Colonic mucosa (tissue), 4 donors: ENCODE data around the gene STK32C. TPM values are rescaled to one million over a fixed set of nuclear protein-coding genes. Genes with fewer than 3 reads are reported as not detected.
"Not testable (repeated sequence)": the region's sequence is repeated elsewhere in the genome, so short reads cannot be mapped to it uniquely, and the experiment has no call there.

Source experiments
- DNase-seq: peaks from one replicate; pipeline ENCODE4 v3.0.0-alpha.2; 2020
- H3K27ac ChIP-seq: fragments of 200-600 bp; one replicate; pipeline ENCODE4 v1.8.0; 2021
- H3K27me3 ChIP-seq: fragments of 200-600 bp; one replicate; pipeline ENCODE4 v1.8.0; 2021
- H3K36me3 ChIP-seq: fragments of 200-600 bp; one replicate; pipeline ENCODE4 v1.8.0; 2021
- H3K4me1 ChIP-seq: fragments of 200-600 bp; one replicate; pipeline ENCODE4 v1.8.0; 2021; ENCODE audit warnings: mild to moderate bottlenecking
- H3K4me3 ChIP-seq: fragments of 200-600 bp; one replicate; pipeline ENCODE4 v1.8.0; 2021
- H3K9ac ChIP-seq, 2 donors: one replicate each; pipeline ENCODE4 v1.7.0; 2013; ENCODE audit warnings: control low read depth in 2 of 2, low read depth in 2 of 2, low read length in 2 of 2
- H3K9me3 ChIP-seq: fragments of 200-600 bp; one replicate; pipeline ENCODE4 v1.8.0; 2021
- intact Hi-C: fragments of 100-400 bp; cut with DNase I; formaldehyde crosslinking; loops from one replicate; pipeline ENCODE4 v1.14.1; 2022
- total RNA-seq, 2 donors: library from RNA; stranded (reverse); fragmentation: NEBNext Ultra II Directional in 1 of 2; extraction: Animal tissue kit (Norgen Biotek cat#: 25700) in 1 of 2; gene quantifications; one replicate each; pipeline ENCODE4 v1.2.1, GENCODE V29; 2021
- TF ChIP-seq, protein P1 (sequence below): fragments of 200-600 bp; IDR thresholded peaks from one replicate; pipeline ENCODE4 v1.8.0; 2022; ENCODE audit warnings: antibody characterized with exemption, mild to moderate bottlenecking
- donor health status: healthy.
- donor health status: DM: no; HTN: no; CAD: no.
- donor health status: DM: no; HTN: no; CAD: no.

Gene STK32C
- total RNA-seq, 2 donors from 2014 or later: 9.2 to 14.5 TPM

- TF ChIP-seq, protein P1, sequence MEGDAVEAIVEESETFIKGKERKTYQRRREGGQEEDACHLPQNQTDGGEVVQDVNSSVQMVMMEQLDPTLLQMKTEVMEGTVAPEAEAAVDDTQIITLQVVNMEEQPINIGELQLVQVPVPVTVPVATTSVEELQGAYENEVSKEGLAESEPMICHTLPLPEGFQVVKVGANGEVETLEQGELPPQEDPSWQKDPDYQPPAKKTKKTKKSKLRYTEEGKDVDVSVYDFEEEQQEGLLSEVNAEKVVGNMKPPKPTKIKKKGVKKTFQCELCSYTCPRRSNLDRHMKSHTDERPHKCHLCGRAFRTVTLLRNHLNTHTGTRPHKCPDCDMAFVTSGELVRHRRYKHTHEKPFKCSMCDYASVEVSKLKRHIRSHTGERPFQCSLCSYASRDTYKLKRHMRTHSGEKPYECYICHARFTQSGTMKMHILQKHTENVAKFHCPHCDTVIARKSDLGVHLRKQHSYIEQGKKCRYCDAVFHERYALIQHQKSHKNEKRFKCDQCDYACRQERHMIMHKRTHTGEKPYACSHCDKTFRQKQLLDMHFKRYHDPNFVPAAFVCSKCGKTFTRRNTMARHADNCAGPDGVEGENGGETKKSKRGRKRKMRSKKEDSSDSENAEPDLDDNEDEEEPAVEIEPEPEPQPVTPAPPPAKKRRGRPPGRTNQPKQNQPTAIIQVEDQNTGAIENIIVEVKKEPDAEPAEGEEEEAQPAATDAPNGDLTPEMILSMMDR: no peak
- no peaks in the 10 kb centered on the region for H3K27me3 ChIP-seq
- H3K27ac ChIP-seq: no peak overlapping the region
- no peaks in the 10 kb centered on the region for H3K36me3 ChIP-seq
- H3K4me3 ChIP-seq: no peak overlapping the region
- H3K9ac ChIP-seq: no peak overlapping the region
- intact Hi-C loops: no loop called here
- no peaks in the 10 kb centered on the region for H3K9me3 ChIP-seq
- no peak for DNase-seq
- no peaks in the 10 kb centered on the region for H3K4me1 ChIP-seq
These were observed 36.6 kb upstream of the STK32C start for GRCh38 chr10:132344386-132344785.

- no peaks in the 10 kb centered on the region for H3K27me3 ChIP-seq
- H3K36me3 ChIP-seq: no peaks in the 10 kb centered on the region
These were observed 34.8 kb upstream of the STK32C start for GRCh38 chr10:132342553-132342952.

DNA sequence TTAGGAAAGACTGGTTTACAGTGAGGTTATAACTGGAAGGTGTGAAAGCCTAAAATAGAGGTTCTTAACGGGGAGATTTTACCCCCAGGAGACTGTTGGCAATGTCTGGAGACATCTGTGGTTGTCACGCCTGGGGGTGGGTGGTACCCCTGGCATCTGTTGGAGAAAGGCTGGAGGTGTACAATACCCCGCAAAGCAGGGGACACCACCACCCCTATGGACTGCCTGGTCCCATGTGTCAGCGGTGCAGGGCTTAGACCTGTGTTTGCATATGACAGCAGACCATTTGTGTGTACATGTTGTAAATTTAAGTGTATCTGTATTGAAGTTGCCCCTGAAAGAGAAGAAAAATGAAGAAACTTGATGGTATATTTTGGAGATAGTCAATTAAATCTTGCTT lies 34.0 kb upstream of the STK32C start:
- Histone ChIP-seq H3K27ac (no peak overlapping the region), H3K4me1 (no peaks in the 10 kb centered on the region), H3K27me3 (no peaks in the 10 kb centered on the region), H3K9me3 (no peaks in the 10 kb centered on the region), H3K36me3 (no peaks in the 10 kb centered on the region), H3K4me3 (no peak overlapping the region), H3K9ac (no peak overlapping the region)
- intact Hi-C loops: no loop called here
- TF ChIP-seq, protein P1: no peak
- DNase-seq: no peak

More at GRCh38 chr10:132342553-132342952, 34.8 kb upstream of the STK32C start:
- Histone ChIP-seq H3K27ac (no peak overlapping the region), H3K9ac (no peak overlapping the region), H3K4me3 (no peak overlapping the region), H3K9me3 (no peaks in the 10 kb centered on the region), H3K4me1 (no peaks in the 10 kb centered on the region)
- intact Hi-C loops: no loop called here
- TF ChIP-seq, protein P1: no peak
- DNase-seq: no peak

GRCh38 chr10:132341017-132341416 lies 33.3 kb upstream of the STK32C start:
- H3K27ac ChIP-seq: no peak overlapping the region
- H3K4me3 ChIP-seq: no peak overlapping the region
- H3K9ac ChIP-seq: no peak overlapping the region
- TF ChIP-seq, protein P1: no peak
- H3K27me3 ChIP-seq: no peaks in the 10 kb centered on the region
- DNase-seq: no peak
- no peaks in the 10 kb centered on the region for H3K9me3 ChIP-seq
- H3K4me1 ChIP-seq: no peaks in the 10 kb centered on the region
- intact Hi-C loops: no loop called here
- no peaks in the 10 kb centered on the region for H3K36me3 ChIP-seq

GRCh38 chr10:132339276-132339675 lies 31.5 kb upstream of the STK32C start:
- no peaks in the 10 kb centered on the region for H3K9me3 ChIP-seq
- H3K4me1 ChIP-seq: no peaks in the 10 kb centered on the region
- no peak for DNase-seq
- H3K4me3 ChIP-seq: no peak overlapping the region
- H3K9ac ChIP-seq: no peak overlapping the region
- TF ChIP-seq, protein P1: no peak
- no peaks in the 10 kb centered on the region for H3K36me3 ChIP-seq
- no peak overlapping the region for H3K27ac ChIP-seq
- intact Hi-C loops: no loop called here
- no peaks in the 10 kb centered on the region for H3K27me3 ChIP-seq

DNA sequence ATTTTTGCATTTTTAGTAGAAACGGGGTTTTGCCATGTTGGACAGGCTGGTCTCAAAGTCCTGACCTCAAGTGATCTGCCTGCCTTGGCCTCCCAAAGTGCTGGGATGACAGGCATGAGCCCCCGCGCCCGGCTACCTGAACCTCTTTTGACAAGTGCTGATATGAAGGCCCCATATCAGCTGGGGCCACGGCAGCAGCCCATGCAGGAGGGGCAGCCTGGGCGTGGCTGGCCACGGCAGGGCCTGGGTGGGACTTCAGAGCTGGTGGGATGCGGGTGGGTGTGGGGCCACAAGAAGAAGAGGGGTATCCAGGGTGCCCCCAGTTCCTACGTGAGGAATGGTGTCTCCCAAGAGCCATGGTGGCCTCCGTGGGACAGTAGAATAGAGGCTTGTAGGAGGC lies 31.1 kb upstream of the STK32C start:
- Histone ChIP-seq H3K36me3 (no peaks in the 10 kb centered on the region), H3K27me3 (no peaks in the 10 kb centered on the region), H3K9me3 (no peaks in the 10 kb centered on the region), H3K4me1 (no peaks in the 10 kb centered on the region), H3K27ac (no peak overlapping the region), H3K4me3 (no peak overlapping the region), H3K9ac (no peak overlapping the region)
- intact Hi-C loops: no loop called here
- TF ChIP-seq, protein P1: no peak
- no peak for DNase-seq

DNA sequence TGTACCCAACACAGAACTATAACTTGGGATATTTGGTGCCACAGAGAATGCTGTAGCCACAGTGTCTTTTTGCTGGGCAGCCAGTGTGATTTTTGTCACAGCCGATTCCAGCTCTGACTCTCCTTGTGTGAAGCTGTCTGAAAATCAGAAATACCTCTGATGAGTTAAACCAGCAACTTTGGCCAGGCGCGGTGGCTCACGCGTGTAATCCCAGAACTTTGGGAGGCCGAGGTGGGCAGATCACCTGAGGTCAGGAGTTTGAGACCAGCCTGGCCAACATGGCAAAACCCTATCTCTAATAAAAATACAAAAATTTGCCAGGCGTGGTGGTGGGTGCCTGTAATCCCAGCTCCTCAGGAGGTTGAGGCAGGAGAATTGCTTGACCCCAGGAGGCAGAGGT lies 30.1 kb upstream of the STK32C start:
- intact Hi-C loops, H3K36me3 ChIP-seq, H3K9ac ChIP-seq, H3K4me3 ChIP-seq, H3K27me3 ChIP-seq, DNase-seq, H3K9me3 ChIP-seq, H3K27ac ChIP-seq, H3K4me1 ChIP-seq: not testable (repeated sequence)
